ENCODE measurements around the gene WNT11. TPM values are rescaled to one million over a fixed set of nuclear protein-coding genes. Genes with fewer than 3 reads are reported as not detected.
"Not testable (repeated sequence)": the region's sequence is repeated elsewhere in the genome, so short reads cannot be mapped to it uniquely, and the experiment has no call there.

Gene WNT11
- total RNA-seq, 2 donors from 2014 or later = 3.6 to 3.8 TPM

DNA sequence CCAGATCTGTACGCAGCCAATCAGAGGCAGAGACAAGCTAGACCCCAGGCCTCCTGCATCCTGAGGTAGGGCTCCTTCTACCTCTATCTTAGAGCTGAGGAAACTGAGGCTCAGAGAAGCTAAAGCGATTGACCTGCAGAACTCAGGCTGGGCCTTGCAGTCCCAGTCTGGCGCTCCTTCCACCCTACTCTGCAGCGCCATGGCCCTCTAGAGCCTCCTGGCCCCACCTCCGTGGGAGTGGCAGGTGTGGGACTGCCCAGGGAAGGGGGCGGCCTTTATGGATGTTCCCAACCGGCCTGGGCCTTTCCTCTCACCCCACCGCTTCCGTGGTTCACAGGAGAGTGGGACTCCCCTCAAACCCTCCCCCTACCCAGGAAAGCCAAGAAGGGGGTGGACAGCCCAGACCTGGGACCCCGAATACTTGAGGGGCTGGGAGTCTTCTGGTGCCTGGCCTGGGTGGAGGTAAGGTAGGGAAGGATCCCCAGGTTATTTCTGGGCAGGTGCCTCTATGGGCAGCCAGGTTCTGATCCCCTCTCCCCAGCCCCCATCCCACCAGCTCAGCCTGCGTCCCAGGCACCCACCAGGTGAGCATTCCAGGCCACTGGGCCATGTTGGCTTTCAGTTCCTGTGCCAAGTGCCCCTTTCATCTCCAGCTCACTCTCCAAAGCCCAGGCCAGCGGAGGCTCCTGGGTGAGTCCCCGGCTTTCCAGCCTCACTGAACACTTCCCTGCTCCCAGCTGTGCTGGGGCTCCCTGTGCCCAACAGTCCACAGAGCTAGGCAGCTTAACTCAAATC is 3.0 kb downstream of the WNT11 start:
- no peak for TF ChIP-seq CTCF (IDR thresholded peaks at IDR 0.05)
- H3K36me3 ChIP-seq = no peaks in the 10 kb centered on the region
- intact Hi-C loops (cut with DNase I) = no loop called here
- H3K27ac ChIP-seq = no peak overlapping the region
- H3K27me3 ChIP-seq = peaks cover 12% of the 10 kb centered on the region
- no peak overlapping the region for H3K4me3 ChIP-seq
- no peak overlapping the region for H3K9ac ChIP-seq (ENCODE audit: low read depth in 2 of 2, low read length in 2 of 2)
- no peak for DNase-seq
- H3K9me3 ChIP-seq = no peaks in the 10 kb centered on the region
- peaks cover 12% of the 10 kb centered on the region for H3K4me1 ChIP-seq

- no peak for DNase-seq
- TF ChIP-seq CTCF (IDR thresholded peaks at IDR 0.05) = no peak
- intact Hi-C loops (cut with DNase I) = no loop called here
Measured at GRCh38 chr11:76201672-76202412, 4.5 kb downstream of the WNT11 start.

DNA sequence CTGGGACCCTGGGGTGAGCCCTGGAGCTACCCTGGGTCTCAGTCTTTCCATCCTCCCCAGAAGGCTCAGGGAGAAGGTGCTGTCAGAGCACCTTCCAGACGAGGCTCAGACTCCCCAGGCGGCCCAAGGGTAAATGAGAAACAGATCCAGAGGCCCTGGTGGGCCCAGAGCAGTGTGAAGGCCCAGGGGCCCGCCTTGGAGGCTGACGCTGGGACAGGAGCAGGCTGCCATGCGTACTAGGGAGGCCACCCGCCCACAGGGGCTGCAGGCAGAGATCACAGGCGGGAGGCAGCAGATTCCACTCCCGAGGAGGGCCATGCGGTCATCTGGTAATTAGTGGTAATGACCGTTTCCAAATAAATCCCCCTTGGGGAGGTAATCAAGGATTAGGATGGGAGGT is 5.2 kb downstream of the WNT11 start:
- no peak overlapping the region for H3K4me3 ChIP-seq
- peaks cover 4% of the 10 kb centered on the region for H3K4me1 ChIP-seq
- no peaks in the 10 kb centered on the region for H3K36me3 ChIP-seq
- no peak overlapping the region for H3K27ac ChIP-seq
- no peak overlapping the region for H3K9ac ChIP-seq (ENCODE audit: low read depth in 2 of 2, low read length in 2 of 2)
- intact Hi-C loops (cut with DNase I) = no loop called here
- DNase-seq = no peak
- H3K9me3 ChIP-seq = no peaks in the 10 kb centered on the region
- H3K27me3 ChIP-seq = peaks cover 8% of the 10 kb centered on the region
- no peak for TF ChIP-seq CTCF (IDR thresholded peaks at IDR 0.05)

More at GRCh38 chr11:76201672-76202412, 4.5 kb downstream of the WNT11 start:
- H3K9me3 ChIP-seq = no peaks in the 10 kb centered on the region
- no peaks in the 10 kb centered on the region for H3K36me3 ChIP-seq
- no peak overlapping the region for H3K4me3 ChIP-seq
- peaks cover 12% of the 10 kb centered on the region for H3K27me3 ChIP-seq
- peaks cover 5% of the 10 kb centered on the region for H3K4me1 ChIP-seq
- no peak overlapping the region for H3K27ac ChIP-seq
- H3K9ac ChIP-seq (ENCODE audit: low read depth in 2 of 2, low read length in 2 of 2) = no peak overlapping the region

DNA sequence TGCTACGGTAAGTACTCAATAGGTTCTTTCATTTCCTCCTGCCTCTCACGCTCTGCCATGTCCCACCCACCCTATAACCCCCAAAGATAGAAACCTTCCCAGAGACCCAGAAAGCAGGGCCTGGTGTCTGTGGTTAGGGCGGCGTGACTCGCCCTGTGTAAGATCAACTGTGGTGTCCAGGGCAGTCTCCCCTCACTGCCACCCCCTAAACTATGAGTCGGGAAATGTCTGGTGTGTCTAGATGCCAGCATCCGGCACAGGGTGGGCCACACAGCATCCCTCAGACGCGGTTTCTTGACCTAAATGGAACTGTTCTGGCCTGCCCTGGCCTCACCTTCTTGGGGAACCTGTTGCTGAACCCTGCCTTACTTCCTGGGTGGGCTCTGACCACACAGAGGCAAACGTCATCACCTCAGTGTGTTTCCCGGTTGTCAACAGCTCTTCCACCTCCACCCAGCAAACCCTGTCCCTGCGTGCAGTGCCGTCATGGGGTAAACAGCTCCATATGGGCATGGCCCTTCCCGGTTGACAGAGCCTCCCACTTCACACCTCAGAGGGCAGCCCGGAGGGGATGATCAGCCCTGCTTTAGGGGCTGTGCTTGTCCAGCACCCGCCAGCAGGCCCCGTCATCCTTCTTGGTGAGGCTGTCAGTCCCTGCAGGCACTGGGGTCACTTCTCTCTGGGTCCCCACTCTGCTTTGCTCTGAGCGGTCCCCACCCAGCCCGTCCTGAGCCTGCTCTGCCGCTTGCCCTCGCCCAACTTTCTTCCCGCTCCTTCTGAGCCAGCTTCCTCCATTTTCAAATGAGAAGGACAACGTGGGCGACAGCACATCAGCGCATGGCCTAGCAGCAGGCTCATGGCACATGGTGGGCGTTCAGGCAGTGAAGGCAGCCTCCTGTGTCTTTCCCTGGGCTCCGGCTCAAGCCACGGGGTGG is 6.0 kb downstream of the WNT11 start:
- no peak for DNase-seq
- Histone ChIP-seq H3K9ac (ENCODE audit: low read depth in 2 of 2, low read length in 2 of 2) (no peak overlapping the region), H3K27ac (no peak overlapping the region), H3K27me3 (peaks cover 1% of the 10 kb centered on the region), H3K9me3 (no peaks in the 10 kb centered on the region), H3K4me3 (no peak overlapping the region), H3K36me3 (no peaks in the 10 kb centered on the region), H3K4me1 (no peaks in the 10 kb centered on the region)
- intact Hi-C loops (cut with DNase I) = no loop called here
- TF ChIP-seq CTCF (IDR thresholded peaks at IDR 0.05) = no peak

DNA sequence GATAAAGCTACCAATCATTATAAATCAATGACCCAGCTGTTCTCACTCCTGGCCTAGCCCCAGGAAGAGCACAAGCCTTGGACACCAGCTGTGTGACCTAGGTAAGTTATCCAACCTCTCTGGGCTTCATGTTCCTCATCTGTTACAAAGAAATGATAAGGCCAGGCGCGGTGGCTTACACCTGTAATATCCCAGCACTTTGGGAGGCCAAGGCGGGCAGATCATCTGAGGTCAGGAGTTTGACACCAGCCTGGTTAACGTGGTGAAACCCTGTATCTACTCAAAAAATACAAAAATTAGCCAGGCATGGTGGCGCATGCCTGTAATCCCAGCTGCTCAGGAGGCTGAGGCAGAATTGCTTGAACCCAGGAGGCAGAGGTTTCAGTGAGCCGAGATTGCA is 7.6 kb downstream of the WNT11 start:
- intact Hi-C loops (cut with DNase I); H3K36me3 ChIP-seq; H3K27me3 ChIP-seq; H3K27ac ChIP-seq; H3K4me1 ChIP-seq; H3K4me3 ChIP-seq; H3K9ac ChIP-seq (ENCODE audit: low read depth in 2 of 2, low read length in 2 of 2); H3K9me3 ChIP-seq; DNase-seq: not testable (repeated sequence)
